ENCODE results near the gene P2RX5.
"Not testable (repeated sequence)": the region's sequence is repeated elsewhere in the genome, so short reads cannot be mapped to it uniquely, and the experiment has no call there.

Gene P2RX5

DNA sequence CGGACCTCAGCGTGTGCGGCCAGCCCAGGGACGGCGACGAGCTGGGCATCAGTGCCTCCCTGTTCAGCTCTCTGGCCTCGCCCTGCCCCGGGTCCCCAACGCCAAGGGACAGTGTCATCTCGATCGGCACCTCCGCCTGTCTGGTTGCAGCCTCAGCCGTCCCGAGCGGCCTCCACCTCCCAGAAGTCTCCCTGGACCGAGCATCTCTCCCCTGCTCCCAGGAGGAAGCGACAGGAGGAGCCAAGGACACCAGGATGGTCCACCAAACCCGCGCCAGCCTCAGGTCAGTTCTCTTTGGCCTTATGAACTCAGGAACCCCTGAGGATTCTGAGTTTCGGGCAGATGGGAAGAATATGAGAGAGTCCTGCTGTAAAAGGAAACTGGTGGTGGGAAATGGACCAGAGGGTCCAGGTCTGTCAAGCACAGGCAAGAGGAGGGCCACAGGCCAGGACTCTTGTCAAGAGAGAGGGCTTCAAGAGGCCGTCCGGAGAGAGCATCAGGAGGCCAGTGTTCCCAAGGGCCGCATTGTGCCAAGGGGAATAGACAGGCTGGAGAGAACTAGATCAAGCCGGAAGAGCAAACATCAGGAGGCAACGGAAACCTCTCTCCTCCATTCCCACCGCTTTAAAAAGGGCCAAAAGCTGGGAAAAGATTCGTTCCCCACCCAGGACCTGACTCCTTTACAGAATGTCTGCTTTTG, 28.6 kb upstream of the P2RX5 start:
- Mint-ChIP-seq H3K4me1 (peaks cover 37% of the 10 kb centered on the region), H3K27me3 (no peaks in the 10 kb centered on the region)

GRCh38 chr17:3723556-3724377, 27.8 kb upstream of the P2RX5 start, which contains the start of gene HASPIN:
Gene HASPIN (plus strand): TSS chr17:3723903. CDS start chr17:3723936, 33 bp downstream.
- Mint-ChIP-seq H3K27ac (peak within 1 kb of the TSS; percentile 81), H3K4me3 (peak within 1 kb of the TSS; percentile 82), H3K36me3 (peaks cover 12% of the 10 kb centered on the region), H3K4me1 (peaks cover 36% of the 10 kb centered on the region), H3K27me3 (no peaks in the 10 kb centered on the region), H3K9me3 (no peaks in the 10 kb centered on the region)
- ATAC-seq (ENCODE audit: low read depth) (peak; percentile 86), DNase-seq (ENCODE audit: low spot score in 2 of 2) (peak; percentile 91 to 93)

More for the DNA sequence above, 28.6 kb upstream of the P2RX5 start:
- DNase-seq (ENCODE audit: low spot score in 2 of 2) (no peak), ATAC-seq (ENCODE audit: low read depth) (no peak)
- Mint-ChIP-seq H3K36me3 (peaks cover 12% of the 10 kb centered on the region), H3K4me3 (peak overlapping the region; percentile 82), H3K9me3 (no peaks in the 10 kb centered on the region), H3K27ac (no peak overlapping the region)

GRCh38 chr17:3723188-3723555, 27.2 kb upstream of the P2RX5 start:
- peaks cover 16% of the 10 kb centered on the region for H3K36me3 Mint-ChIP-seq

DNA sequence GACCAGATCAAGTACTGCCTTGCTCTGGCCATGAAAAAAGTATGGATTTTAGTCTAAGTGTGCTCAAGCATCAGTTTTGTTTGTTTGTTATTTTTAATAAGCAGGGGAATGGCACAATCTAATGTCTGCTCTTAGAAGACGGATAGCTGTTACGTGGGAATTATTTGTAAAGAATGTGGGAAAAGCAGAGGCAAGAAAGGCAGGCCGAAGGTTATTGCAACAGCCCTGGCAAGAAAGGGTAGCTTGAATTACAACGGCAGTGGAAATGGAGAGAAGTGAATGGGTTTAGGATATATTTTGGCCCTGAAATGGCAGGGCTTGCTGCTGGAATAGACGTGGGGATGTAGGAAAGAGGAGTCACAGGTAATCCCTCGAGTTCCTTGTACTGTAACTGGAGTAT, 26.8 kb upstream of the P2RX5 start:
- DNase-seq (ENCODE audit: low spot score in 2 of 2) (no peak), ATAC-seq (ENCODE audit: low read depth) (no peak)
- Mint-ChIP-seq H3K9me3 (no peaks in the 10 kb centered on the region), H3K4me1 (peaks cover 37% of the 10 kb centered on the region), H3K4me3 (peak overlapping the region; percentile 82), H3K27me3 (no peaks in the 10 kb centered on the region), H3K36me3 (peaks cover 17% of the 10 kb centered on the region), H3K27ac (peak overlapping the region; percentile 81)

More at GRCh38 chr17:3723188-3723555, 27.2 kb upstream of the P2RX5 start:
- Mint-ChIP-seq H3K4me3 (peak overlapping the region; percentile 82), H3K9me3 (no peaks in the 10 kb centered on the region), H3K27me3 (no peaks in the 10 kb centered on the region), H3K27ac (peak overlapping the region; percentile 81), H3K4me1 (peaks cover 39% of the 10 kb centered on the region)
- ATAC-seq (ENCODE audit: low read depth) (no peak), DNase-seq (ENCODE audit: low spot score in 2 of 2) (no peak)

DNA sequence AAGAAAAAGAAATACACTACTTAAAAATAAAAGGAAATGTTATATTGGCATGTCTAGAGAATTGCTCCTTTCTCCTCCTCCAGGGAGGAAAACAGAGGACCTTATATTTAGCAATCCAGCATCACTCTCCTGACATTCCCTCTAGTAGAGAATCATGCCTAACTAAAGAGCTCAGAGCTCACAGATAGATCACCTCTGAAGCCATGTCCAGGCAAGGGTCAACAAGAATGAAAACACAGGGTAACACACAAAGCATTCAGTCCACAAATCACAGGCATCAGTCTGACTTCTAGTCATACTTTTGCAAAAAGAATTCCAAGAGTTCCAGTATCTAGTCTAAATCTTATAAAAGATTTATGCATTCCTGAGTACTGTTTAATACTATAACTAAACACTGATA, 23.3 kb upstream of the P2RX5 start:
- ATAC-seq (ENCODE audit: low read depth) (no peak), DNase-seq (ENCODE audit: low spot score in 2 of 2) (no peak)
- peak overlapping the region; percentile 27 for H3K4me3 Mint-ChIP-seq
- peaks cover 37% of the 10 kb centered on the region for H3K36me3 Mint-ChIP-seq
- no peaks in the 10 kb centered on the region for H3K27me3 Mint-ChIP-seq
- H3K9me3 Mint-ChIP-seq = no peaks in the 10 kb centered on the region
- peaks cover 31% of the 10 kb centered on the region for H3K4me1 Mint-ChIP-seq
- no peak overlapping the region for H3K27ac Mint-ChIP-seq

DNA sequence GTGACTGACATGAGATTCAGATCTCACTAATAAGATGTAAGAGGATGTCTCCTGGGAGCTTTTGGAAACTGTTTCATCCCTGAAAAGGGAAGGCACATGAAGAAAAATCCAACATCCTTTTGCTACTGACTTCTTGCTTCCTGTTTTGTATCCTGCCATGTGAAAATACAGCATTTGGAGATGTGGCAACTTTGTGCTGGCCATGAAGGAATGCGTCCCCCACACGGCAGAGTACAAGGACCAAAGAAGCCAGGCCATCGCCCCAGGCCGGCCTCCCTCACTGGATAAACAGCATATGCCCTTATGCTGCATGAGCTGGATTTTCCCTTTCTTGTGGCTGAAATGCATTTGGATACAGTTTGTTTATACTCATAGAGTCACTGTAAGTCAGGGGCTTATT, 22.2 kb upstream of the P2RX5 start:
- Mint-ChIP-seq H3K4me3 (no peak overlapping the region), H3K27ac (no peak overlapping the region), H3K9me3 (no peaks in the 10 kb centered on the region), H3K36me3 (peaks cover 37% of the 10 kb centered on the region), H3K27me3 (no peaks in the 10 kb centered on the region), H3K4me1 (peaks cover 31% of the 10 kb centered on the region)
- no peak for ATAC-seq (ENCODE audit: low read depth)
- no peak for DNase-seq (ENCODE audit: low spot score in 2 of 2)

GRCh38 chr17:3715296-3715695, 19.3 kb upstream of the P2RX5 start:
- DNase-seq (ENCODE audit: low spot score in 2 of 2) (no peak), ATAC-seq (ENCODE audit: low read depth) (no peak)
- Mint-ChIP-seq H3K27ac (no peak overlapping the region), H3K4me1 (peaks cover 31% of the 10 kb centered on the region), H3K27me3 (no peaks in the 10 kb centered on the region), H3K4me3 (no peak overlapping the region), H3K36me3 (peaks cover 34% of the 10 kb centered on the region), H3K9me3 (no peaks in the 10 kb centered on the region)

DNA sequence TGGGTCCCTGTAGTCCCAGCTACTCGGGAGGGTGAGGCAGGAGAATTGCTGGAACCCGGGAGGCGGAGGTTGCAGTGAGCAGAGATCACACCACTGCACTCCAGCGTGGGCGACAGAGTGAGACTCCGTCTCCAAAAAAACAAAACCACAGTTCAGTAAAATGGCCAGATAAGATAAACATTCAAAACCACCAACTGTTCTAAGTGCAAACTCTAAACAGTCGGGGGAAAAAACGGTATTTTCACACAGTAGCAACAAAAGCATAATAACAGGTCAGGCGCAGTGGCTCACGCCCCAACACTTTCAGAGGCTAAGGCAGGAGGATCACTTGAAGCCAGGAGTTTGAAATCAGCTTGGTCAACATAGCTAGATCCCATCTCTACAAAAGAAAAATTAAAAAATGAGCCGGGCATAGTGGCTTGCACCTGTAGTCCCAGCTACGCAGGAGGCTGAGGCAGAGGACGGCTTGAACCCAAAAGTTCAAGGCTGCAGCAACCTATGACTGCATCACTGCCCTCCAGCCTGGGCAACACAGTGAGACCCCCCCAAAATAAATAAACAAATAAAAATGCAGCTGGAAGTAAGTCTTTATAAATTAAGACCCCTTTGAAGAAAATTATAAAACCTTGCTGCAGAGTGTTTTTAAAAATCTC, 17.0 kb upstream of the P2RX5 start:
- H3K9me3 Mint-ChIP-seq = no peaks in the 10 kb centered on the region
- no peak for DNase-seq (ENCODE audit: low spot score in 2 of 2)
- no peaks in the 10 kb centered on the region for H3K27me3 Mint-ChIP-seq
- H3K36me3 Mint-ChIP-seq = peaks cover 26% of the 10 kb centered on the region
- no peak overlapping the region for H3K27ac Mint-ChIP-seq
- H3K4me3 Mint-ChIP-seq = peak overlapping the region; percentile 5
- ATAC-seq (ENCODE audit: low read depth) = no peak
- H3K4me1 Mint-ChIP-seq = peaks cover 37% of the 10 kb centered on the region

GRCh38 chr17:3710951-3711383, 15.0 kb upstream of the P2RX5 start:
- H3K9me3 Mint-ChIP-seq = no peaks in the 10 kb centered on the region
- H3K36me3 Mint-ChIP-seq = peaks cover 14% of the 10 kb centered on the region
- H3K27ac Mint-ChIP-seq = peak overlapping the region; percentile 93
- H3K4me1 Mint-ChIP-seq = peaks cover 41% of the 10 kb centered on the region
- DNase-seq (ENCODE audit: low spot score in 2 of 2) = peak; percentile 53 to 86
- peak; percentile 93 for ATAC-seq (ENCODE audit: low read depth)
- peak overlapping the region; percentile 69 for H3K4me3 Mint-ChIP-seq
- no peaks in the 10 kb centered on the region for H3K27me3 Mint-ChIP-seq

DNA sequence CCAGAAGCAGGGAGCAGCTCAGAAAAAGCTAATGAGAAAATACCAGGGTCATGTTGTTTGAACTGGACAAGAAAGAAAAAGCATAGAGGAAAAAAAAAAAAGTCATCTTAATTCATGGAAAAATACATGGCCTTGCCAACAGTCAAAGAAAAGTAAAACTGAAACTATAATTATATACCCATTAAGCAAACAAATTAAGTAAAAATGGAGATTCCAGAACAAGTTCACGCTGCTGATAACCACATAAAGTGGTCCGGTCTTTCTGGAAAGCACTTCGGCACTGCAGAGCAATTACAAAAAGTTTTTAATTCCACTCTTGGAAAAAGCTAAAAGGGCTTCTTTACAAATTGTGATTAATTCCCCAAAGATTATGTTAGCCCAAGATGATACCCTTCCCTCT, 12.4 kb upstream of the P2RX5 start:
- Mint-ChIP-seq H3K36me3 (peaks cover 6% of the 10 kb centered on the region), H3K9me3 (no peaks in the 10 kb centered on the region), H3K27ac (no peak overlapping the region), H3K4me1 (peaks cover 39% of the 10 kb centered on the region), H3K4me3 (no peak overlapping the region), H3K27me3 (no peaks in the 10 kb centered on the region)
- ATAC-seq (ENCODE audit: low read depth) = no peak
- no peak for DNase-seq (ENCODE audit: low spot score in 2 of 2)

GRCh38 chr17:3705718-3705984, 9.7 kb upstream of the P2RX5 start:
- not testable (repeated sequence) for H3K36me3 Mint-ChIP-seq; H3K27me3 Mint-ChIP-seq; H3K9me3 Mint-ChIP-seq; H3K4me3 Mint-ChIP-seq; DNase-seq (ENCODE audit: low spot score in 2 of 2); H3K27ac Mint-ChIP-seq; ATAC-seq (ENCODE audit: low read depth)
- H3K4me1 Mint-ChIP-seq = peaks cover 31% of the 10 kb centered on the region

GRCh38 chr17:3704931-3705717, 9.2 kb upstream of the P2RX5 start:
- Mint-ChIP-seq H3K27ac (no peak overlapping the region), H3K4me3 (no peak overlapping the region)
- ATAC-seq (ENCODE audit: low read depth) = no peak

DNA sequence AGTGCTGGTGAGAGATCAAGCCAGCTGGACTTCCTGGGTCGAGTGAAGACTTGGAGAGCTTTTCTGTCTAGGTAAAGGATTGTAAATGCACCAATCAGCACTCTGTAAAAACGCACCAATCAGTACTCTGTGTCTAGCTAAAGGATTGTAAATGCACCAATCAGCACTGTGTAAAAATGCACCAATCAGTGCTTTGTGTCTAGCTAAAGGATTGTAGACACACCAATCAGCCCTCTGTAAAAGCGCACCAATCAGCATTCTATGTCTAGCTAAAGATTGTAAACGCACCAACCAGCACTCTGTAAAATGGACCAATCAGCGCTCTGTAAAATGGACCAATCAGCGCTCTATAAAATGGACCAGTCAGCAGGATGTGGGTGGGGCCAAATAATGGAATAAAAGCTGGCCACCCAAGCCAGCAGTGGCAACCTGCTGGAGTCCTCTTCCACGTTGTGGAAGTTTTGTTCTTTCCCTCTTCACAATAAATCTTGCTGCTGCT, 6.1 kb upstream of the P2RX5 start:
- H3K27me3 Mint-ChIP-seq; DNase-seq (ENCODE audit: low spot score in 2 of 2); ATAC-seq (ENCODE audit: low read depth); H3K4me3 Mint-ChIP-seq; H3K36me3 Mint-ChIP-seq; H3K9me3 Mint-ChIP-seq; H3K27ac Mint-ChIP-seq: not testable (repeated sequence)
- peaks cover 22% of the 10 kb centered on the region for H3K4me1 Mint-ChIP-seq

More at GRCh38 chr17:3704931-3705717, 9.2 kb upstream of the P2RX5 start:
- H3K36me3 Mint-ChIP-seq = peaks cover 3% of the 10 kb centered on the region
- H3K27me3 Mint-ChIP-seq = no peaks in the 10 kb centered on the region
- peaks cover 2% of the 10 kb centered on the region for H3K9me3 Mint-ChIP-seq
- peaks cover 31% of the 10 kb centered on the region for H3K4me1 Mint-ChIP-seq
- no peak for DNase-seq (ENCODE audit: low spot score in 2 of 2)
